GM21423 (cell line): ENCODE measurements around the gene SPCS2.
"Not testable (repeated sequence)": the region's sequence is repeated elsewhere in the genome, so short reads cannot be mapped to it uniquely, and the experiment has no call there.

ENCODE experiments used
- ATAC-seq: cut with Tn5 transposase; IDR thresholded peaks from one replicate; pipeline ENCODE4 v1.9.1; 2021; ENCODE audit warnings: mild to moderate bottlenecking, moderate library complexity; ENCODE audit not compliant: unreplicated experiment

SPCS2 gene

DNA sequence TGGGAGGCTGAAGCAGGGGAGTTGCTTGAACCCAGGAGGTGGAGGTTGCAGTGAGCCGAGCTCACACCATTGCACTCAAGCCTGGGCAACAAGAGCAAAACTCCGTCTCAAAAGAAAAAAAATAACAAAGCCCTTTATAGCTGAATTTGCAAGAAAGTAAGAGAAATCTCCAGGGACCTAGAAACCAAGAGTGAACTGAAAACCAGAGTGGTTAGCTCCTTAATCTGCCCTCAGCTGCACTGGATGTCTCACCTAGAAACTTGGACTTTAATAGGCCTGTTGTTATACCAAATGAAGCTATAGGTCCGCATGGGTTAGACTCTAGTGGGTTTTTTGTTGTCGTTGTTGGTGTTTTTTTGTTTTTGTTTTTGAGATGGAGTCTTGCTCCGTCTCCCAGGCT, 43.8 kb downstream of the SPCS2 start:
- ATAC-seq: no peak

DNA sequence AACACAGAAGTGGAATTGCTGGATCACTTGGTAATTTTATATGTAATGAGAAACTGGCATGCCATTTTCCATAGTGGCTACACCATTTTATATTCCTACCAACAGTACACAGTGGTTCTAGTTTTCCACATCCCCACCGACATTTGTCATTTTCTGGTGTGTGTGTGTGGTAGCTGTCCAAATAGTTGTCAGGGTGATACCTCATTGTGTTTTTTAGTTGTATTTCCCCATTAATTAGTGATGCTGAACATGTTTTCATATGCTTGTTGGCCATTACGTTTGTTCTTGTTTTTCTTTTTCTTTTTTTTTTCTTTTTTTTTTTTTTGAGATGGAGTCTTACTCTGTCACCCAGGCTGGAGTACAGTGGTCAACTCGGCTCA, 51.9 kb downstream of the SPCS2 start:
- no peak for ATAC-seq

DNA sequence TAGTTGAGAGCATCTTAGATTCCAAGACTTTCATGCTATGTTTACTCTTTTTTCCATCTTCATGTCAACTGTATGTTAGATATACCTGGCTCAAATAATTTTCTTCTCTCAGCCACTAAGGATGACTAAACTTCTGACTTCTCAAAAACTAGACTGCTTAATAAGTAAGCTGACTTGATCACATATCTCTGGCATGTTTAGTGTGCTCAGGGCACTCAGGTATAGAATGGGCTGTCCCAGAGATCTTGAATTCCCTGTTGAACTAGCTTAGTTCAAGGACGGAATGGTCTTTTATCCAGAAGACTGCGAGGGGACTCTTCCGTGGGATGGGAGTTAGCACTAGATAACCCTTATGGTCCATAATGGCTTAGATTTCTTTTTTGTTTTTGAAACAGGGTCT, 52.6 kb downstream of the SPCS2 start:
- ATAC-seq: no peak

DNA sequence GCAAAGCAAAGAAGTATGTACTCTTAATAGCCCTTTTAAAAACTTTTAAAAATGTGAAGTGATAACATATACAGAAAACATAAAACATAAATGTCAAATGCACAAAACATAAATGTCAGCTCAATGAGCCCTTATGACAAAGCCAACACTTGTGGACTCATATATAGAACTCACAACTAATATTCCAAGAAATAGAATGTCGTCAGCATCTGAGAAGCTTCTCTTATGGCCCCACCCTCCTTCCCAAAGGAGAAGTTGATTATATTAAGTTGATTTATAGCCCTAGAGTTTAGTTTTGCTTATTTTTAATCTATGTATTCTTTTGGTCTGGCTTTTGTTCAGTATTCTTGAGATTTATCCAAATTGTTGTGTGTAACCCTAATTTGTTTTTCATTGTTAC, 53.5 kb downstream of the SPCS2 start:
- ATAC-seq: no peak

DNA sequence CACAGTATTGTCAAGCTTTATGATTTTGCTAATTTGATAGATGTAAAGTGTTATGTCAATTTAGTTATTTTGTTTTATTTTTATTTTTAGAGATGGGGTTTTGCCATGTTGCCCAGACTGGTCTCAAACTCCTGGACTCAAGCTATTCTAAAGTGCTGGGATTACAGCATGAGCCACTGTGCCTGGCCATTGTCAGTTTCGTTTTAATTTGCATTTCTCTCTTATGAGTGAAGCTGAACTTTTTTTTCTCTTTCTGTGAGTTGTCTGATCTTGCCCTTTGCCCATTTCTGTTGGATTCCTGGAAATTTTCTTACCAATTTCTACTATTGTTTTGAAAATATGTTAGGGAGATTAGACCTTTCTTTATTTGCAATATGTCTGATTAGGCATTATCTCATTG, 55.1 kb downstream of the SPCS2 start:
- no peak for ATAC-seq

DNA sequence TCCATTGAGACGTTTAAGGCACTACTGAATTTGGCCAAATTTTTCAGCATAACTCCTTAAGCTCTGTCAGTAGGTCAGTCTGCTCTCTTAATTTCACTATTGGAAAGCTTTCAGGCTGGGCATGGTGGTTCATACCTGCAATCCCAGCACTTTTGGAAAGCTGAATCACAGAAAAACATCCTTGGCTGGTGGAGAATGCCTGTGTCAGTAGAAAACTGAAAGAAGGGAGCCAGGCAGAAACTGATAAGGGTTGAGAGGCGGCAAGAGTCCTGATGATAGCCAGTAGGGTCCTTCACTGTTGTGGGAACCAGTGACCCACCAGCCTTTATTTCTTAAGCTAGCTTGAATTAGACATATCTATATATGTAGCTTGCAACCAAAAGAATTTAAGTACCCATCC, 62.3 kb downstream of the SPCS2 start:
- ATAC-seq: no peak

DNA sequence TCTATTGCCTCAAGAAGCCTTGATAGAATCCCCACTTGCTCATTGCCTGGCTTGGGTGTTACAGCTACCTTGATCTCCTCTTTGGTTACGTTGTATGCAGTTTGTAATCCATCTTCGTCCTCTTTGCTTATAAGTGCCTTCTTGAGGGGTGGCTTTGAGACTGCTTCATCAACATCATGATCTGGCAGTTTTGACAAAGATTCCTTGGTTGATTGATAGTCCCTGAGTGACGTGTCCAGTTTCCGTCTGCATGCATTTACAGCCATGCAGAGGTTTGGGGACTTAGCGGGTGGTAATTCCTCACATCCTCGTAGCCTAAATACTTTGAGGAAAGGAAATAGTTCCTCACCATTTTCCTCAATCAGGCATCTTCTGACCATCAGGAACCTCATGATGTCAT, 62.8 kb downstream of the SPCS2 start:
- ATAC-seq: no peak

DNA sequence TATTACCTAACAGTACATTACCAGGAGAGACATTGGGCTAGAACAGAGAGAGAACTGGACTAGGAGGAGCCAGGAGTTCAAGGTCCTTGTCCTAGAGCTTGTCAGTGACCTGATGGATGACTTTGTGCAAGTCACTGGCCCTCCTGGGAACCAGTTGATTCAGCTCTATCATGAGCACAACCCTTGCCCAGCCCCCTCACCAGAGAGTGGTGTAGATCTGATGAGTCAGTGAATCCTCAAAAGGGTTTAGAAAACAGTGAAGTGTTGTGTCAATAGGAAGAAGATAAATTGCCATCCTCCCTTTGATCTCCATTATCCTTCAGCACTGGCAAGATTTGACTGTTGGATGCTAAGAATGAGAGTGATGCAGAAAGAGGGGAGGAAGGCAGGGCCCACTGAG, 64.0 kb downstream of the SPCS2 start:
- ATAC-seq: no peak

DNA sequence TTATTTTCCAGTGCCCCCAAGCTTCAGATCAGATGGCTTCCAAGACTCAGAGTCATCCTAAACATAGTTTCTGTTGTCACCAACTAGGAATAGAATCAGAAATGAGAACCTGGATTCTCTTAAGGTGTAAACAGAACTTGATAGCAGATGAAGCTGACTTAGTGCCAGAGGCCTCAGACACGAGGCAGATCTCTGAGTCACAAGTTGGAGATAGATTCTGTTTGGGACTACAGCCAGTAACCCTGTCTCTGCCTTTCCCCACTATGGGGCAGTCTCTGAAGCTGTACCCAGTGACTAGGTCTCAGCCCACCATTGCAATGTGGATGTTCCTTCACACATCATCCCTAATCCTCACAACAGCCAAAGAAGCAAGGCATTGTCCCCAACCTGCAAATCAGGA, 65.1 kb downstream of the SPCS2 start:
- no peak for ATAC-seq

DNA sequence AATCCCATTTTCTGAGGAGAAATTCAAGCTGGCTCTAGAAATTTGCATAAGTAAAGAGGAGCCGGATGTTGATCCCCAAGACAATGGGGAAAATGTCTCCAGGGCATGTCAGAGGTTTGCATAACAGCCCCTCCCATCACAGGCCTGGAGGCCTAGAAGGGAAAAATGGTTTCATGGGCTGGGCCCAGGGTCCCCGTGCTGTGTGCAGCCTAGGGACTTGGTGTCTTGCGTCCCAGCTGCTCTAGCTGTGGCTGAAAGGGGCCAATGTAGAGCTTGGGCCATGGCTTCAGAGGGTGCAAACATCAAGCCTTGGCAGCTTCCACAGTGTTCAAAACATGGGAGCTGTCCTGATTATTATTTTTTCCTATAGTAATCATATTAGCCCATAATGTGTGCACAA, 70.1 kb downstream of the SPCS2 start:
- not testable (repeated sequence) for ATAC-seq

DNA sequence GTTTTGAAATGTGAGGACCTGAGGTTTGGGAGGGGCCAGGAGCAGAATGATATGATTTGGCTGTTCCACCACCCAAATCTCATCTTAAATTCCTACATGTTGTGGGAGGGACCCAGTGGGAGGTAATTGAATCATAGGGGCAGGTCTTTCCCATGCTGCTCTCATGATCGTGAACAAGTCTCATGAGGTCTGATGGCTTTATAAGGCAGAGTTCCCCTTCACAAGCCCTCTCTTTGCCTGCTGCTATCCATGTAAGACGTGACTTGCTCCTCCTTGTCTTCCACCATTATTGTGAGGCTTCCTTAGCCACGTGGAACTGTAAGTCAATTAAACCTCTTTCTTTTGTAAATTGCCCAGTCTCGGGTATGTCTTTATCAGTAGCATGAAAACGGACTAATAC, 71.3 kb downstream of the SPCS2 start:
- ATAC-seq: not testable (repeated sequence)

DNA sequence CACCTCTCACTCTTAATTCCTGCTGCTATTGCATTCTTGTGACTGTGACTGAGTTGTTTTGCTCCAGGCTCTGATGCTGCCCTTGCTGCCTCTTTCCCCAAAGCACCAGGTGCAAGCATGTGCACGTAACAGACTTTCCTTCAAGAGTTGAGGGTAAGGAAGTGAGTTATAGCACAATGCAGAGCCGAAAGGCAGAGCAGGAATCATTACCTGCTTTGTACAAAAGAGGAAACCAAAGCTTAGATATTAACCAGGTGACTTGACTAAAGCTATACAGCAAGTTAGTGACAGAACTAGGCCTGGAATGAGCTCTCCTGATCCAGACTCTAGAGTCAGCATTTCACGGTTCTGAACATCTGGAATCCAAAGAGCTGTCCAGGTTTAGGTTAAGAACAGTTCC, 73.2 kb downstream of the SPCS2 start:
- peak; percentile 66 for ATAC-seq

DNA sequence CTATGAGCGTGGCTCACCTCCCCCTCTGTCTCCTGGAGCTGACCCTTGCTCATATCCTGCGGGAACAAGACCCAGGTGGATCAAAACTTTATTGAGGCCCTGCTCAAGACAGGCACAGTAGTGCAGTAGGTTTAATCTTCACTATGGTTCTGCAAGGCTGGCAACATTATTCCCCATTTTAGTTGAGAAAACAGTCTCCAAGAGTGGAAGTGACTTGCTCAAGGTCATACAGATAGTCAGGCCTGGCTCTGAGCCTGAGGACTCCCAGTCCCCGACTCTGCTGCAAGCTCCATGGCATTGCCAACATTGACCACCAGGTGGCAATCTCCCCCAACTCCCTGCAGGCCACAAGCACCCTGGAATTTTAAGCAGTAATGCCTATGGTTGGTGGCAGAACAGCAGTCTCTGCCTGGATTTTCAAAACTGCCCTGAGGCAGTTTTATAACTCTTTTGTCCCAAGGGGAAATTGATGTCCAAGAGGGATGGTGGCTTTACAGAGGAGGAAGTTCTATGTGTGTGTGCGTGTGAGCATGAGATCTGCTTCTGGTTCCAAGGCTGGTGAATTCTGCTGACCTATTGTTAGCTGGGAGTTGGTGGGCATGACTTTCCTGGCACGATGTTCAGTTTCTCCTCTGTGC, 73.8 kb downstream of the SPCS2 start:
- peak; percentile 54 for ATAC-seq

DNA sequence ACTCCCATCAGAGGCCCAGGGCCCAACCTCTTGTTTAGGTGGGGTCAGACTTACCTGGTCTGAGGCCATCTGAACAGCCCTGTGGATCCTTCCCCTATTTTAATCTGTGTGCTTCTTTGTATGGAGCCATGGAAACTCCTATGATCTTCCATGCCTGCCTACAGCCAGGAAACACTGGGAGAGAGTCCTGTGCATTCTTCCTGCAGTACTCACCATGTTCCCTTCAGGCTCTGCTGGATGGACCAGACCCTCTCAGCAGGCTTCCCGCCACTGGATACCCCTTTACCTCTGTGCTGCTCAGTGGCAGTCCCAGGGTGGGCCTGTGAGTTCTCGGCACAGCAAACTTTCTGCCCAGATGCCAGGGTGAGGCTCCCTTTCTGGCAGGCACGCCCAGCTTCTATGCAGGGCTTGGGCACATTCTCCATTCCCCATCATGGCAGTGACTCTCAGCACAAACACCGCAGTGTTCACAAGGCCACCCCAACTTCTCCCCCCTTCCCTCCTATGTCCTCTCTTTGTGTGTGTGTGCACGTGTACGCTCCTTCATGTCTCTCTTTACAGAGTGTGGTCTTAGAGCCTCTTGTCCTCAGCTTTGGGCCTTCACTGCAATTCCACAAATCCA, 74.5 kb downstream of the SPCS2 start:
- ATAC-seq: no peak

DNA sequence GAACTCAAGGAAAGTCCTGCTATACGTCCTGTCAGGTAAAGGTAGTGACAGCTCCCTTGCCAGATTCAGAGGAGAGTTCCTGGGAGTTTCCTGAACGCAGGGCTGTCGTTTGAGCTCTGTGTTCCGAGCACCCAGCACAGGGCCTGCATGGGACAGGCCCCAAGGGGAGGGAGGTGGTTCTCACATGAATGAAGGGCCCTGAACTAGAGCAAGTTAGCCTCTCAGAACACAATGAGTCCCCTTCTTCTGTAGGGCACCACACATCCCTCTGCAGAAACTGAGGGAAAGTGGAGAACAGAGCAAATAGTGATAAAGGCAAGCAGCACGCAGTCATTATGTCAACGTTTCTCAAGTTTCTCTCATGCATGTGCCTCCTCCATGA, 75.0 kb downstream of the SPCS2 start:
- ATAC-seq: no peak

DNA sequence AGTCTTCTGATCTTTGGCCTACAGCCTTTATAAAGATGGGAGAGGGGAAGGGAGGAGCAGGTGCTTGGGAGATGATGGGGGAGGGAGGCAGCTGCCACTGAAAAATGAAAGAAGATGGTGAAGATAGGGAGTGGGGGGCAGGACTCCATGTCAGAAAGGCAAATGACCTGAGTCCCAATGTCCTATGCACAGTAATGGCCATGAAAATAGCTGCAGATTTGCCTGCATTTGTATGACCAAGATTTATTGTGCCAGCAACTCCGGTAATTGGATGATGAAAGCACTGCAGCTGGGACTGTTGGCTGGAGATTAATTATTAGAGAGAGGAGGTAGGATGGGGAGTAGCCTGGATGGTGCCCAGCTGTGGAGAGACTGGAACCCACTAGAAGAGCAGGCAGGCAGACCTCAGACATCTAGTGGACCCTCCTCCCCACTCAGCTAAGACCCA, 75.7 kb downstream of the SPCS2 start:
- ATAC-seq: no peak

DNA sequence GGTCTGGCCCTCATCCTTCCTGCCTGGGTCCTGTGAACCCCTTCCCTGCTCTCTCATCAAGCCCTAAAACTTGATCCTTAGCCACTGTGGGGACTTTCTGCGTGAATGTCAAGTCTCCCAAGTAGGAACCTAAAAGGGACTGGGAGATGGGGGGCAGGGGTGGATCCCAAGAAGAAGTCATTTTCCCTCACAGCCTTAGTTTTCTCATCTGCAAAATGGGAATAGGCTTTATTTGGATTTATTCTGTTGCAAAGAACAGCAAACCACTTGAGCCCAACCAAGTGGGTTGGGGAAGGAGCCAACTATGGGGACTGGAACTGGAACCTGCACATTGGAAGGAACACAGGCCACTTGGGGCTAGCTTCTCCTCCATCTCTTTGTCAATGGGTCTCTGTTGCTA, 76.5 kb downstream of the SPCS2 start:
- no peak for ATAC-seq

DNA sequence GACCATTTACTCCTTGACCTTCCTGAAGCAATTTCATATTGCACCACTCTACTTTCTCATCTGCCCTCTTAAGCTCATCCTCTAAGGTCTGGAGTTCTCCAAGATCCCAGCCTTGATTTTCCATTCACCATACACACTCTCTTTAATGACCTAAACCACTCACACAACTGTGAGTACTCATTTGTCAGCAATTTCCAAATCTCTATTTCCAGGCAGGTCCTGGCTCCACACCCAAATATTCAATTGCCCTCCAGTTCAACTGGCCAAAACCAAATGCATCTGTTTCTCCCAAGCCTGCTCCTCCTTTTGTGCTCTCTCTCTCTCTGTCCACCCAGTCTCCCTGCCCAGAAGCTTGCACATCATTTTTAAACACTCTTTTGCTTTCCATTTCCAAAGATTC, 79.3 kb downstream of the SPCS2 start:
- ATAC-seq: no peak
